Retinal pigment epithelial cell (primary cell): ENCODE measurements around the gene SLC51B.

Source experiments
- DNase-seq: peaks from one replicate; pipeline ENCODE4 v3.0.0-alpha.2; 2010; ENCODE audit warnings: low read depth
- H3K4me3 ChIP-seq: 2 replicates; pipeline ENCODE4 v1.5.1; 2011; ENCODE audit warnings: mild to moderate bottlenecking, low read length, control low read depth, moderate library complexity
- CTCF ChIP-seq: conservative IDR thresholded peaks from 2 replicates; pipeline ENCODE4 v1.5.1; 2011; ENCODE audit warnings: low read depth, low read length, control low read depth, inconsistent platforms

The SLC51B gene

GRCh38 chr15:65101411-65101890, 56.3 kb downstream of the SLC51B start:
- no peak for DNase-seq
- TF ChIP-seq CTCF, result peak; percentile 92
- H3K4me3 ChIP-seq, result no peak overlapping the region

- H3K4me3 ChIP-seq, result no peak overlapping the region
- TF ChIP-seq CTCF, result no peak
- no peak for DNase-seq
These were observed 56.9 kb downstream of the SLC51B start for GRCh38 chr15:65101891-65102708.

GRCh38 chr15:65102912-65103311, 57.7 kb downstream of the SLC51B start:
- TF ChIP-seq CTCF, result no peak
- DNase-seq, result no peak
- no peak overlapping the region for H3K4me3 ChIP-seq
